Measurements from ENCODE around the gene PTCH1. TPM values are rescaled to one million over a fixed set of nuclear protein-coding genes. Genes with fewer than 3 reads are reported as not detected.

PTCH1 gene
- polyA plus RNA-seq, 1 of the 3 experiments (the other 2 are of a cell fraction) = 3.3 TPM

- TF ChIP-seq USF1 (IDR thresholded peaks at IDR 0.05; ENCODE audit: borderline replicate concordance, low read depth) (no peak), TEAD4 (IDR thresholded peaks at IDR 0.05; ENCODE audit: borderline replicate concordance, insufficient read depth) (no peak), FOSL2 (IDR thresholded peaks at IDR 0.05; ENCODE audit: borderline replicate concordance, low read depth) (no peak), JUND (IDR thresholded peaks at IDR 0.05) (no peak)
- TF ChIP-seq, protein P1, sequence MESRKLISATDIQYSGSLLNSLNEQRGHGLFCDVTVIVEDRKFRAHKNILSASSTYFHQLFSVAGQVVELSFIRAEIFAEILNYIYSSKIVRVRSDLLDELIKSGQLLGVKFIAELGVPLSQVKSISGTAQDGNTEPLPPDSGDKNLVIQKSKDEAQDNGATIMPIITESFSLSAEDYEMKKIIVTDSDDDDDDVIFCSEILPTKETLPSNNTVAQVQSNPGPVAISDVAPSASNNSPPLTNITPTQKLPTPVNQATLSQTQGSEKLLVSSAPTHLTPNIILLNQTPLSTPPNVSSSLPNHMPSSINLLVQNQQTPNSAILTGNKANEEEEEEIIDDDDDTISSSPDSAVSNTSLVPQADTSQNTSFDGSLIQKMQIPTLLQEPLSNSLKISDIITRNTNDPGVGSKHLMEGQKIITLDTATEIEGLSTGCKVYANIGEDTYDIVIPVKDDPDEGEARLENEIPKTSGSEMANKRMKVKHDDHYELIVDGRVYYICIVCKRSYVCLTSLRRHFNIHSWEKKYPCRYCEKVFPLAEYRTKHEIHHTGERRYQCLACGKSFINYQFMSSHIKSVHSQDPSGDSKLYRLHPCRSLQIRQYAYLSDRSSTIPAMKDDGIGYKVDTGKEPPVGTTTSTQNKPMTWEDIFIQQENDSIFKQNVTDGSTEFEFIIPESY (IDR thresholded peaks at IDR 0.05; ENCODE audit: borderline replicate concordance, low read depth) = no peak
These were observed 17.4 kb upstream of the PTCH1 start (continued) for GRCh38 chr9:95533996-95534680.

- ChIA-PET CTCF (interaction anchor here (1.1 to 1.8 kb wide), 2 partner anchors 25 to 33 kb away, joined by 3 to 4 read pairs; no protein-coding TSS in a partner anchor), POLR2A (no interaction called here)
- H3K36me3 ChIP-seq (replicated peaks in 1 of 2; ENCODE audit: control insufficient read depth in 1 of 2, insufficient read depth in 2 of 2, low read length in 1 of 2) = no peaks in the 10 kb centered on the region
- DNase-seq = no peak
- H3K4me2 ChIP-seq = no peak overlapping the region
- no peaks in the 10 kb centered on the region for H3K9me2 ChIP-seq
- H2AFZ ChIP-seq (ENCODE audit: low read depth) = no peak overlapping the region
- 30% methylated on average over 1 of the region's 1 CpG for WGBS (ENCODE audit: low lambda C conversion rate)
- H3K4me3 ChIP-seq (ENCODE audit: low read depth in 2 of 2, low read length in 1 of 2) = no peak overlapping the region
- no peaks in the 10 kb centered on the region for H4K20me1 ChIP-seq (ENCODE audit: insufficient read depth)
- no peaks in the 10 kb centered on the region for H3K79me2 ChIP-seq (ENCODE audit: insufficient read depth)
- no peak overlapping the region for H3K9ac ChIP-seq
- no peaks in the 10 kb centered on the region for H3K9me3 ChIP-seq
- peaks cover 4% of the 10 kb centered on the region; the same call in 1 of the 2 replicates for H3K27me3 ChIP-seq (ENCODE audit: insufficient read depth)
- no peaks in the 10 kb centered on the region for H3K4me1 ChIP-seq (ENCODE audit: control insufficient read depth in 1 of 2, insufficient read depth in 2 of 2, low read depth in 1 of 2, low read length in 1 of 2)
- no peaks in the 10 kb centered on the region for H3F3A ChIP-seq (replicated peaks; ENCODE audit: insufficient read depth)
- H3K27ac ChIP-seq (ENCODE audit: low read depth in 2 of 2, low read length in 1 of 2) = no peak overlapping the region
- TF ChIP-seq MAX (IDR thresholded peaks at IDR 0.05; ENCODE audit: low read depth) = no peak
- TF ChIP-seq, protein P1 (IDR thresholded peaks at IDR 0.05; ENCODE audit: borderline replicate concordance, low read depth) = no peak
- no peak for TF ChIP-seq GATA2 (CRISPR knock-in tag; IDR thresholded peaks at IDR 0.05)
- TF ChIP-seq JUND (IDR thresholded peaks at IDR 0.05) = no peak
- TF ChIP-seq EP300 (IDR thresholded peaks at IDR 0.05; ENCODE audit: borderline replicate concordance in 1 of 2, low read depth in 1 of 2, low read length in 1 of 2) = no peak
- no peak for TF ChIP-seq NRF1 (IDR thresholded peaks at IDR 0.05; ENCODE audit: low read depth, low read length)
- TF ChIP-seq FOXM1 (IDR thresholded peaks at IDR 0.05; ENCODE audit: low read depth) = no peak
- TF ChIP-seq RFX5 (IDR thresholded peaks at IDR 0.05; ENCODE audit: low read length) = no peak
- TF ChIP-seq, protein P2, sequence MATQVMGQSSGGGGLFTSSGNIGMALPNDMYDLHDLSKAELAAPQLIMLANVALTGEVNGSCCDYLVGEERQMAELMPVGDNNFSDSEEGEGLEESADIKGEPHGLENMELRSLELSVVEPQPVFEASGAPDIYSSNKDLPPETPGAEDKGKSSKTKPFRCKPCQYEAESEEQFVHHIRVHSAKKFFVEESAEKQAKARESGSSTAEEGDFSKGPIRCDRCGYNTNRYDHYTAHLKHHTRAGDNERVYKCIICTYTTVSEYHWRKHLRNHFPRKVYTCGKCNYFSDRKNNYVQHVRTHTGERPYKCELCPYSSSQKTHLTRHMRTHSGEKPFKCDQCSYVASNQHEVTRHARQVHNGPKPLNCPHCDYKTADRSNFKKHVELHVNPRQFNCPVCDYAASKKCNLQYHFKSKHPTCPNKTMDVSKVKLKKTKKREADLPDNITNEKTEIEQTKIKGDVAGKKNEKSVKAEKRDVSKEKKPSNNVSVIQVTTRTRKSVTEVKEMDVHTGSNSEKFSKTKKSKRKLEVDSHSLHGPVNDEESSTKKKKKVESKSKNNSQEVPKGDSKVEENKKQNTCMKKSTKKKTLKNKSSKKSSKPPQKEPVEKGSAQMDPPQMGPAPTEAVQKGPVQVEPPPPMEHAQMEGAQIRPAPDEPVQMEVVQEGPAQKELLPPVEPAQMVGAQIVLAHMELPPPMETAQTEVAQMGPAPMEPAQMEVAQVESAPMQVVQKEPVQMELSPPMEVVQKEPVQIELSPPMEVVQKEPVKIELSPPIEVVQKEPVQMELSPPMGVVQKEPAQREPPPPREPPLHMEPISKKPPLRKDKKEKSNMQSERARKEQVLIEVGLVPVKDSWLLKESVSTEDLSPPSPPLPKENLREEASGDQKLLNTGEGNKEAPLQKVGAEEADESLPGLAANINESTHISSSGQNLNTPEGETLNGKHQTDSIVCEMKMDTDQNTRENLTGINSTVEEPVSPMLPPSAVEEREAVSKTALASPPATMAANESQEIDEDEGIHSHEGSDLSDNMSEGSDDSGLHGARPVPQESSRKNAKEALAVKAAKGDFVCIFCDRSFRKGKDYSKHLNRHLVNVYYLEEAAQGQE (IDR thresholded peaks at IDR 0.05; ENCODE audit: low read depth, low read length) = no peak
- no peak for TF ChIP-seq NFIC (IDR thresholded peaks at IDR 0.05; ENCODE audit: borderline replicate concordance)
- TF ChIP-seq RXRA (IDR thresholded peaks at IDR 0.05; ENCODE audit: borderline replicate concordance, low read depth) = no peak
- no peak for TF ChIP-seq MEF2A (IDR thresholded peaks at IDR 0.05; ENCODE audit: borderline replicate concordance, low read depth)
- TF ChIP-seq RAD21 (IDR thresholded peaks at IDR 0.05; ENCODE audit: low read length) = no peak
- TF ChIP-seq RCOR1 (IDR thresholded peaks at IDR 0.05; ENCODE audit: low read length) = no peak
- no peak for TF ChIP-seq SMC3 (IDR thresholded peaks at IDR 0.05; ENCODE audit: low read depth, low read length)
- no peak for TF ChIP-seq CHD2 (IDR thresholded peaks at IDR 0.05; ENCODE audit: low read length, partially characterized antibody)
These were observed 13.1 kb upstream of the PTCH1 start for GRCh38 chr9:95529910-95530309.
